IMR-90 (cell line): ENCODE data around the gene MXRA8.

ENCODE experiments used
- BHLHE40 ChIP-seq: fragments of 150-350 bp; IDR thresholded peaks from 2 replicates; pipeline ENCODE4 v1.6.1; 2016; ENCODE audit warnings: mild to moderate bottlenecking, low read depth, low read length
- MAFK ChIP-seq: IDR thresholded peaks from 2 replicates; pipeline ENCODE4 v1.6.1; 2012; ENCODE audit warnings: low read depth, low read length, improper control_type of control experiment
- MAZ ChIP-seq: IDR thresholded peaks from 2 replicates; pipeline ENCODE4 v1.6.1; 2012; ENCODE audit warnings: low read depth, mild to moderate bottlenecking, low read length, improper control_type of control experiment, moderate library complexity, borderline replicate concordance
- MXI1 ChIP-seq: IDR thresholded peaks from 2 replicates; pipeline ENCODE4 v1.6.1; 2012; ENCODE audit warnings: low read depth, mild to moderate bottlenecking, low read length, moderate library complexity, borderline replicate concordance
- POLR2A ChIP-seq: IDR thresholded peaks from 2 replicates; pipeline ENCODE4 v1.6.1; 2012; ENCODE audit warnings: mild to moderate bottlenecking, low read depth, low read length
- RFX5 ChIP-seq: IDR thresholded peaks from 2 replicates; pipeline ENCODE4 v1.8.0; 2012; ENCODE audit warnings: low read depth, mild to moderate bottlenecking, low read length, moderate library complexity
- SMC3 ChIP-seq: fragments of 150-350 bp; IDR thresholded peaks from 2 replicates; pipeline ENCODE4 v1.6.1; 2016; ENCODE audit warnings: low read depth, mild to moderate bottlenecking, antibody characterized with exemption, low read length, moderate library complexity
- TF ChIP-seq, protein P1 (sequence below): conservative IDR thresholded peaks from 2 replicates; pipeline ENCODE4 v1.5.1; 2012; ENCODE audit warnings: mild to moderate bottlenecking, low read depth, low read length, improper control_type of control experiment

- TF ChIP-seq POLR2A (no peak), SMC3 (no peak), MAFK (no peak), MXI1 (no peak), RFX5 (no peak), MAZ (no peak), BHLHE40 (no peak)
- TF ChIP-seq, protein P1, sequence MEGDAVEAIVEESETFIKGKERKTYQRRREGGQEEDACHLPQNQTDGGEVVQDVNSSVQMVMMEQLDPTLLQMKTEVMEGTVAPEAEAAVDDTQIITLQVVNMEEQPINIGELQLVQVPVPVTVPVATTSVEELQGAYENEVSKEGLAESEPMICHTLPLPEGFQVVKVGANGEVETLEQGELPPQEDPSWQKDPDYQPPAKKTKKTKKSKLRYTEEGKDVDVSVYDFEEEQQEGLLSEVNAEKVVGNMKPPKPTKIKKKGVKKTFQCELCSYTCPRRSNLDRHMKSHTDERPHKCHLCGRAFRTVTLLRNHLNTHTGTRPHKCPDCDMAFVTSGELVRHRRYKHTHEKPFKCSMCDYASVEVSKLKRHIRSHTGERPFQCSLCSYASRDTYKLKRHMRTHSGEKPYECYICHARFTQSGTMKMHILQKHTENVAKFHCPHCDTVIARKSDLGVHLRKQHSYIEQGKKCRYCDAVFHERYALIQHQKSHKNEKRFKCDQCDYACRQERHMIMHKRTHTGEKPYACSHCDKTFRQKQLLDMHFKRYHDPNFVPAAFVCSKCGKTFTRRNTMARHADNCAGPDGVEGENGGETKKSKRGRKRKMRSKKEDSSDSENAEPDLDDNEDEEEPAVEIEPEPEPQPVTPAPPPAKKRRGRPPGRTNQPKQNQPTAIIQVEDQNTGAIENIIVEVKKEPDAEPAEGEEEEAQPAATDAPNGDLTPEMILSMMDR: no peak
Observed at GRCh38 chr1:1373815-1374588, 15.6 kb upstream of the MXRA8 start.
